Measurements from ENCODE around the gene THOC7. TPM values are rescaled to one million over a fixed set of nuclear protein-coding genes. Genes with fewer than 3 reads are reported as not detected.

THOC7 gene
- total and polyA plus RNA-seq, 2 of the 4 experiments (the other 2 are of a cell fraction) = 25.8 to 55.9 TPM

GRCh38 chr3:63908081-63908736, 44.6 kb upstream of the THOC7 start:
- no peak overlapping the region for H3K9ac ChIP-seq (ENCODE audit: low read depth, low read length)
- no peaks in the 10 kb centered on the region for H3K36me3 ChIP-seq (ENCODE audit: control insufficient read depth, insufficient read depth, low read length)
- no peaks in the 10 kb centered on the region for H3K9me3 ChIP-seq (ENCODE audit: control insufficient read depth, insufficient read depth, low read length)
- H2AK9ac ChIP-seq (replicated peaks; ENCODE audit: low read depth, low read length, poor library complexity) = no peak overlapping the region
- H3K4me1 ChIP-seq (ENCODE audit: control insufficient read depth, insufficient read depth, low read length) = peaks cover 7% of the 10 kb centered on the region
- no peak overlapping the region for H3K14ac ChIP-seq (replicated peaks; ENCODE audit: low read depth, low read length)
- H2BK120ac ChIP-seq (ENCODE audit: low read depth, low read length) = no peak overlapping the region
- DNase-seq (peak; percentile 42), ATAC-seq (ENCODE audit: low read depth) (no peak)
- in situ Hi-C loops (cut with MboI; ENCODE audit: low sequenced_read_pairs) = no loop called here
- H4K8ac ChIP-seq (ENCODE audit: low read depth in 2 of 2, low read length in 2 of 2) = no peak overlapping the region
- no peak overlapping the region for H3K27ac ChIP-seq (ENCODE audit: insufficient read depth, low read length)
- H2AK5ac ChIP-seq (ENCODE audit: low read depth, low read length) = no peak overlapping the region
- H3K4me3 ChIP-seq (ENCODE audit: insufficient read depth, low read depth, low read length) = no peak overlapping the region
- H3K4me2 ChIP-seq (ENCODE audit: low read depth, low read length) = no peak overlapping the region
- no peak overlapping the region for H2AFZ ChIP-seq (replicated peaks; ENCODE audit: low read length, poor library complexity)
- ChIA-PET CTCF (interaction anchor here (1.0 kb wide), 1 partner anchor 84 kb away, joined by 5 read pairs; no protein-coding TSS in a partner anchor), POLR2A (ENCODE audit: unreplicated experiment) (no interaction called here)
- WGBS, 2 experiments (ENCODE audit: extremely low coverage in 2 of 2, insufficient read length in 1 of 2) = no CpG with 5 or more reads among the region's 2 CpGs
- no peaks in the 10 kb centered on the region for H3K27me3 ChIP-seq (ENCODE audit: control insufficient read depth, insufficient read depth, low read length)
- H3K56ac ChIP-seq (ENCODE audit: extremely low read depth, insufficient read depth, low read length) = no peak overlapping the region
- no peak overlapping the region for H3K4ac ChIP-seq (ENCODE audit: low read depth, low read length)
- BruUV-seq (replicated peaks) = no TSS peak
- no peak overlapping the region for H3K23ac ChIP-seq (ENCODE audit: low read depth, low read length)
- intact Hi-C loops (cut with micrococcal nuclease) = no loop called here
- no peak for TF ChIP-seq POLR2A (IDR thresholded peaks at IDR 0.05; ENCODE audit: low read depth, low read length)
- TF ChIP-seq CTCF (conservative IDR thresholded peaks at IDR 0.05; ENCODE audit: low read depth, low read length) = peak; percentile 51
- H4K5ac ChIP-seq (ENCODE audit: low read depth, low read length) = no peak overlapping the region
- no peak overlapping the region for H4K91ac ChIP-seq (ENCODE audit: insufficient read depth, low read depth, low read length)
- no peak overlapping the region for H2BK20ac ChIP-seq (ENCODE audit: low read depth, low read length)
- H2BK15ac ChIP-seq (ENCODE audit: low read depth, low read length) = no peak overlapping the region
- H3K18ac ChIP-seq (ENCODE audit: low read depth, low read length) = no peak overlapping the region
- peaks cover 11% of the 10 kb centered on the region; the same call in 1 of the 2 replicates for H4K20me1 ChIP-seq (ENCODE audit: insufficient read depth, low read length)
- H3K9me1 ChIP-seq (ENCODE audit: insufficient read depth, low read length) = peaks cover 2% of the 10 kb centered on the region; the same call in 1 of the 2 replicates
- no peak overlapping the region for H2BK5ac ChIP-seq (ENCODE audit: low read depth, low read length, poor library complexity, severe bottlenecking)
- H3K79me1 ChIP-seq (ENCODE audit: low read depth in 1 of 2, low read length in 2 of 2) = peaks cover 12 to 58% of the 10 kb centered on the region in 2 experiments
- dilution Hi-C loops (cut with HindIII; ENCODE audit: low sequenced_read_pairs, unreplicated experiment) = no loop called here
